Gastroesophageal sphincter (tissue), 3 donors: ENCODE measurements around the gene CDK14.

Source experiments
- EP300 ChIP-seq: sonication (generic); formaldehyde crosslinking; IDR thresholded peaks from one replicate; pipeline ENCODE4 v1.6.1; 2017; ENCODE audit warnings: antibody characterized with exemption, mild to moderate bottlenecking
- POLR2AphosphoS5 ChIP-seq: sonication (generic); formaldehyde crosslinking; IDR thresholded peaks from one replicate; pipeline ENCODE4 v1.6.1; 2017; ENCODE audit warnings: antibody characterized with exemption
- TF ChIP-seq, protein P1 (sequence below), 4 experiments: fragments of 200-600 bp in 2 of 4; fragments of 450-650 bp in 2 of 4; sonication (generic) in 1 of 4; IDR thresholded peaks; one replicate each; pipeline ENCODE4 v1.5.1; 2017 to 2019; ENCODE audit warnings: antibody characterized with exemption in 4 of 4, mild to moderate bottlenecking in 2 of 4, moderate library complexity in 2 of 4

DNA sequence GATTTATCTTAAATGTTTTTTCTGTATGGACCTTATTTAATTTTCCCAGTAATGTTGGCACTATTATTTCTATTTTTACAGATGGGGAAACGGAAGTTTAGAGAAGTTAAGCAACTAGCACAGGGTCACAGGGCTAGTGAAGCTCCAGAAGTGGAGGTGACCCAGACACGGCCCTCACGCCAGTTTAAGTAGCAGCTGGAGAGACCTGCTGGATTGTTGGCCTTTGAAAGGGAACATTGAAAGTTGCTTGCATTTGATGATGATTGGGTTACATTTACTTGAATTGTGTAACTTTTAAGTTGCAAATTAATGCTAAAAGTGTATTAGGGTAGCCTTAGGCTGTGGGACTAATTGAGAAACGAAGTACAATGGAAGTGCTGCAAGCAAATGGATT is 25.6 kb downstream of the CDK14 start:
- no peak for TF ChIP-seq POLR2AphosphoS5
- TF ChIP-seq, protein P1, sequence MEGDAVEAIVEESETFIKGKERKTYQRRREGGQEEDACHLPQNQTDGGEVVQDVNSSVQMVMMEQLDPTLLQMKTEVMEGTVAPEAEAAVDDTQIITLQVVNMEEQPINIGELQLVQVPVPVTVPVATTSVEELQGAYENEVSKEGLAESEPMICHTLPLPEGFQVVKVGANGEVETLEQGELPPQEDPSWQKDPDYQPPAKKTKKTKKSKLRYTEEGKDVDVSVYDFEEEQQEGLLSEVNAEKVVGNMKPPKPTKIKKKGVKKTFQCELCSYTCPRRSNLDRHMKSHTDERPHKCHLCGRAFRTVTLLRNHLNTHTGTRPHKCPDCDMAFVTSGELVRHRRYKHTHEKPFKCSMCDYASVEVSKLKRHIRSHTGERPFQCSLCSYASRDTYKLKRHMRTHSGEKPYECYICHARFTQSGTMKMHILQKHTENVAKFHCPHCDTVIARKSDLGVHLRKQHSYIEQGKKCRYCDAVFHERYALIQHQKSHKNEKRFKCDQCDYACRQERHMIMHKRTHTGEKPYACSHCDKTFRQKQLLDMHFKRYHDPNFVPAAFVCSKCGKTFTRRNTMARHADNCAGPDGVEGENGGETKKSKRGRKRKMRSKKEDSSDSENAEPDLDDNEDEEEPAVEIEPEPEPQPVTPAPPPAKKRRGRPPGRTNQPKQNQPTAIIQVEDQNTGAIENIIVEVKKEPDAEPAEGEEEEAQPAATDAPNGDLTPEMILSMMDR (IDR thresholded peaks at IDR 0.05): no peak
- no peak for TF ChIP-seq EP300
